MCF 10A (cell line): Measurements from ENCODE around the gene AMIGO2. TPM values are rescaled to one million over a fixed set of nuclear protein-coding genes. Genes with fewer than 3 reads are reported as not detected.

Source experiments
- total RNA-seq: library from RNA; stranded (reverse); gene quantifications from 2 replicates; pipeline ENCODE4 v1.2.3, GENCODE V29; 2022

The AMIGO2 gene
- total RNA-seq, 1 experiment from 2014 or later: 32.6 TPM

Other genes starting within 250 kb of the AMIGO2 start
- 5.1 and 9.6 TPM in 2 replicates for gene PCED1B, start 338 bp downstream of the AMIGO2 start, total RNA-seq